Thymus (tissue), 11 donors: ENCODE data around the gene SFTPD. TPM values are rescaled to one million over a fixed set of nuclear protein-coding genes. Genes with fewer than 3 reads are reported as not detected.

ENCODE experiments used
- DNase-seq, 9 donors: peaks; one replicate each; pipeline ENCODE4 v3.0.0-alpha.2; 2013; ENCODE audit warnings: low spot score in 9 of 9, low read depth in 6 of 9, missing footprints in 1 of 9
- H3K27ac ChIP-seq, 2 donors: one replicate each; pipeline ENCODE4 v1.5.1; 2013; ENCODE audit warnings: control low read depth in 1 of 2, low read depth in 1 of 2, low read length in 1 of 2, mild to moderate bottlenecking in 1 of 2, moderate library complexity in 1 of 2
- H3K27me3 ChIP-seq, 2 donors: one replicate each; pipeline ENCODE4 v1.5.1; 2013; ENCODE audit warnings: low read length in 1 of 2; ENCODE audit not compliant: control insufficient read depth in 2 of 2, insufficient read depth in 1 of 2
- H3K36me3 ChIP-seq, 2 donors: one replicate each; pipeline ENCODE4 v1.5.1; 2013; ENCODE audit warnings: low read length in 1 of 2, mild to moderate bottlenecking in 1 of 2, moderate library complexity in 1 of 2; ENCODE audit not compliant: control insufficient read depth in 2 of 2, insufficient read depth in 2 of 2
- H3K4me1 ChIP-seq, 2 donors: one replicate each; pipeline ENCODE4 v1.5.1; 2013; ENCODE audit warnings: low read length in 2 of 2; ENCODE audit not compliant: control insufficient read depth in 2 of 2, insufficient read depth in 2 of 2
- H3K4me3 ChIP-seq, 2 donors: one replicate each; pipeline ENCODE4 v1.5.1; 2013; ENCODE audit warnings: low read length in 2 of 2, control low read depth in 1 of 2, mild to moderate bottlenecking in 1 of 2
- H3K9me3 ChIP-seq, 2 donors: one replicate each; pipeline ENCODE4 v1.5.1; 2013; ENCODE audit warnings: low read length in 1 of 2, mild to moderate bottlenecking in 1 of 2; ENCODE audit not compliant: control insufficient read depth in 2 of 2, insufficient read depth in 1 of 2
- WGBS: extraction: QIAGEN DNeasy Blood & Tissue Kit; methylation state at CpG from one replicate; pipeline ENCODE4 v1.1.7; 2013; 5-methylcytosine and 5-hydroxymethylcytosine counted together
- polyA plus RNA-seq: library from polyadenylated mRNA; stranded (reverse); fragments of 200-250 nt; gene quantifications from one replicate; pipeline ENCODE4 v1.2.3, GENCODE V29; 2013
- total RNA-seq: library from RNA; stranded (reverse); fragments of 120-200 nt; gene quantifications from one replicate; pipeline ENCODE4 v1.2.4, GENCODE V29; 2013
- donor health status: healthy.

Gene SFTPD
- total and polyA plus RNA-seq, 2 donors: 0.47 to 2.6 TPM

DNA sequence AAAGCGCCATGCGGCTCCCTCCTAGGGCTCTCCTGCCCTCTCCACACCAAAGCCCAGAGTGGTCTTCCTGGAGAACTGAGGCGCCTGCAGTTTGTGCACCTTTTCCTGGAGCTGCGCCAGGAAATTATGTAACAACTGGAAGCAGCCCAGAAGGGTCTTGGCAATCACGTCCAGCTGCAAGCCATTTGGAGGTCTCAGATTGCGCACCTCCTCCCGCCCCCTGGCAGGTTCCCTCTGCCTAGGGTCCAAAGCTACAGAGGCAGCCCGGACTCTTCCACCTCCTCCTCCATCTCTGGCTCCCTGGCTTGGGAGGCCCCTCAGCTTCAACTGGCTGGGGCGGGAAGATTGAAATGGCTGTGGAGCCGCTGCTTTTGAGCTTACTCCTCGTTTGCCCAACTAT lies 34.0 kb upstream of the SFTPD start:
- no peaks in the 10 kb centered on the region for H3K36me3 ChIP-seq
- peaks cover 33 to 63% of the 10 kb centered on the region in 2 donors for H3K27me3 ChIP-seq
- no peaks in the 10 kb centered on the region for H3K9me3 ChIP-seq
- no peak overlapping the region for H3K4me3 ChIP-seq
- WGBS: 29% methylated on average over 11 of the region's 11 CpGs
- H3K27ac ChIP-seq: no peak overlapping the region
- H3K4me1 ChIP-seq: no peaks in the 10 kb centered on the region
- DNase-seq: no peak

DNA sequence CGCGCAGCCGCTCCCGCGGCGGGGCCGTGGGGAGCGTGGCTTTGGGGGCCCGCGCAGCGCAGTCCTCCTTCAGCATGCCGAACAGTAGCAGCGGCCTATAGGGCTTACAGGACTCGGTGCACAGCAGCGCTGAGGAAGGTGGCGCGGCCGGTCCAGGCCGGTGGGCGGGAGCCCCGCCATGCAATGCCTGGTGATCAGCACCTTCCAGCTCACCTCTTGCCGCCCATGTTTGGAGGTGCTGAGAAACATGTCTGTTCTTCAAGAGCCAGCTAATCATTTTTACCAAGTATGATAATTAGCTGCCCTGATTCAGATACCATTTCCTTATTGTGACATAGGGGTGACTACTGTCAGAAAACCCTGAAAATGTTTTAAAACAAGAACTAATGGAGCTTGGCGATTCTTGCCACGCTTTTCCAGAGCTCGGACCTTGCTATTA lies 33.5 kb upstream of the SFTPD start:
- H3K27ac ChIP-seq: no peak overlapping the region
- H3K9me3 ChIP-seq: no peaks in the 10 kb centered on the region
- H3K36me3 ChIP-seq: no peaks in the 10 kb centered on the region
- peaks cover 33 to 63% of the 10 kb centered on the region in 2 donors for H3K27me3 ChIP-seq
- peak overlapping the region in 1 of 2 donors; percentile 37 for H3K4me3 ChIP-seq
- 6% methylated on average over 25 of the region's 25 CpGs for WGBS
- H3K4me1 ChIP-seq: no peaks in the 10 kb centered on the region
- no peak for DNase-seq

DNA sequence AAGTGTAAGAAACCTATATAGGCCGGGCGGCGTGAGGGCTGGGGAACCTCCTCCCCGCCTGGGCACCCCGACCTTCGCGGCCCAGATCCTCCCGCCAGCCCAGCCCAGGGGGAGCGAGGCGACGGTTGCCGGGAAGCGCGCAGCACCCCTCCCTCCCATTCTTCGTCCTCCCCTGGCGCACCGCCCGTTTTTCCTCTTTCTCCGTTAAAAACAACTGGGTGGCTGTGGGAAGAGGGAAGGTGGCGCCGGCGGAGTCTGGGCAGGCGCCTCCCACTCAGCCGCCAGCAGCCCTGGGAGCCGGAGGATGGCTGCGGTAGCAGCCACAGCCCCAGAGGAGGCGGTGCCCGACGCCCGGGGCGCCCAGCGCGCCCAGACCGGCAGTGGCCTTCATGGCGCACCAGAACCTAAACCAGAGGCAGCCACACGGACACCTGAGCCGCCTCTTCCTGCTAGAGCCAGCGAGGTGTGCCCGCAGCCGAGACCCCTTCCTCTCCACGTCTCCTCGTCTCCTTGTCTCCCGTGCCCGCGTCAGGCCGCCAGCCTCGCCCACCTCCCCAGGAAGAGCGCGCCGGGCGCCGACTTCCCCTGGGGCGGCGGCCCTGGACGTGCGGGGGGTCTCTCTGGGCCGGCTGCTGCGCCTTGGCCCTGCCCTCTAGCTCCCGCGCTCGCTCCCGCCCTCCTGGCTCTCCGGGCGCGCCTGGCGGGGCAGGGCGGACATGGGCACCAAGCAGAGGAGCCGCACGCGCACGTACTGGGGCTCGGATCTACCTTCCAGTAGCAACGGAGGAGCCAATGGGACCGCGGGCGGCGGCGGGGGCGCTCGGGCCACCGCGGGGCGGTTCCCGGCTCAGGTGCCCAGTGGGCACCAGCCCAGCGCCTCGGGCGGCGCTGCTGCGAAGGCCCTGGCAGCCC lies 32.8 kb upstream of the SFTPD start:
- 1% methylated on average over 89 of the region's 89 CpGs for WGBS
- DNase-seq: peak in 1 of 9 donors; percentile 10
- Histone ChIP-seq H3K36me3 (no peaks in the 10 kb centered on the region), H3K27ac (peak overlapping the region in 1 of 2 donors; percentile 26), H3K4me1 (no peaks in the 10 kb centered on the region), H3K9me3 (no peaks in the 10 kb centered on the region), H3K4me3 (peak overlapping the region; percentile 4 to 37), H3K27me3 (peaks cover 33 to 63% of the 10 kb centered on the region in 2 donors)

DNA sequence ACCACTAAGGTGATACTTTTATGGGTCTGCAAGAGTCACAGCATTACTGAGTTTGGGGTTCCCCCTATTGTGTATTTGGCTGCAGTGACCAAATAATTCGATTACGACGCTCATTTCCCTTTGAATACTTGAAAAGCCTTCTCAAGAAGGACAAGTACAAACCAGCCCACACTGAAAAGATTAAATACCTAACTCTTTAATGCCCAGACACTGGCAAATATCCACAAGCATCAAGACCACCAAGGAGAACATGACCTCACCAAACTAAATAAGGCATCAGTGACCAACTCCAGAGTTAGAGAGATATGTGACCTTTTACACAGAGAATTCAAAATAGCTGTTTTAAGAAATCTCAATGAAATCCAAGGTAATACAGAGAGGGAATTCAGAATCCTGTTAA lies 31.8 kb upstream of the SFTPD start:
- no peak overlapping the region for H3K4me3 ChIP-seq
- no peaks in the 10 kb centered on the region for H3K36me3 ChIP-seq
- peaks cover 33 to 59% of the 10 kb centered on the region in 2 donors for H3K27me3 ChIP-seq
- no peak overlapping the region for H3K27ac ChIP-seq
- DNase-seq: no peak
- no peaks in the 10 kb centered on the region for H3K9me3 ChIP-seq
- H3K4me1 ChIP-seq: no peaks in the 10 kb centered on the region
- 86% methylated on average over 3 of the region's 3 CpGs for WGBS

DNA sequence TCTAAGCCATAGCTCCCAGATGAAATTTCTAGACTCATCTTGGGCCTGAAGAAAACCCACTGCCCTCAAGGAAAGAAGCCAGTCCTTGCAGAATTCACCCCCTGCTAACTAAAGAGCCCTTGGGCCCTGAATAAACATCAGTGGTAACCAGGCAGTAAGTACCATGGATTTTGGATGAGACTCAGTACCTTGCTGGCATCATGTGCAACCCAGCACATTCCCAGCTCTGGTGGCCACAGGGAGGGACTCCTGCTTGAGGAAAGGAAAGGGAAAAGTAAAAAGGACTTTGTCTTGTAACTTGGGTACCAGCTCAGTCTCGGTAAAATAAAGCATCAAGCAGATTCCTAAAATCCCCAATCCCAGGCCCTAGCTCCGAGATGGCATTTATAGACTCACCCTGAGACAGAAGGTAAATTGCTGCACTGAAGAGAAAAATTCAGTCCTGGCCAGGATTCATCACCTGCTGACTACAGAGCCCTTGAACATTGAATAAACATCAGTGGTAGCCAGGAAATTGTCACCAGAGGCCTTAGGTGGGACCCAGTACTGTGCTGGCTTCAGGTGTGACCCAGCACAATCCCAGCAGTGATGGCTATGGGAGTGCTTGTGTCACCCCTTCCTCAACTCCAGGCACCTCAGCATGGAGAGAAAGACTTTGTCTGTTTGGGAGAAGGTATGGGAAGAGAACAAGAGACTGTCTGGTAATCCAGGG lies 31.2 kb upstream of the SFTPD start:
- 94% methylated on average over 2 of the region's 2 CpGs for WGBS
- H3K27ac ChIP-seq: no peak overlapping the region

DNA sequence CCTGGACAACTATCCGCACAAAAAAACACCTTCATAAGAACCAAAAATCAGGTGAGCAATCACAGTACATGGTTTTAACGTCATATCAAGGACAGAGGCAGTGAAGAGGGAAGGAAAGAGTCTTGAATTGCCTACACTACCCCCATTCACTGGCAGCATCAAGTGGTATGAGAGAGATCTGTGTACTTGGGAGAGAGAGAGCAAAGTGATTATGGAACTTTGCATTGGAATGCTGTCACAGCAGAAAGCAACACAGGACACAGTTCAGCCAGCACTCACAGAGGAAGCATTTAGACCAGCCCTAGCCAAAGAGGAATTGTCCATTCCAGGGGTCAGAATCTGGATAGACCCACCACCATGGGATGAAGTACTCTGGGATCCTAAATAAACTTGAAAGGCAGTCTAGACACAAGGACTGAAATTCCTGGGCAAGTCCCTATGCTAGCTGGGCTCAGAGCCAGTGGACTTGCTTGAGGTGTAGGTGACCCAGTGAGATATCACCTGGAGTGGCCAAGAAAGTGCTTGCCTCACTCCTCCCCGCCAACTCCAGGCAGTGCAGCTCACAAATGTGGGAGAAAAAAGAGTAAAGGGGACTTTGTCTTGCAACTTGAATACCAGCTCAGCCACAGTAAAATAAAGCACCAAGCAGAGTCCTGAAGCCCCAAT lies 30.5 kb upstream of the SFTPD start:
- peaks cover 33 to 51% of the 10 kb centered on the region in 2 donors for H3K27me3 ChIP-seq
- no peak overlapping the region for H3K4me3 ChIP-seq
- no peaks in the 10 kb centered on the region for H3K9me3 ChIP-seq
- WGBS: 75% methylated on average over 3 of the region's 3 CpGs
- no peak for DNase-seq
- H3K36me3 ChIP-seq: no peaks in the 10 kb centered on the region
- H3K4me1 ChIP-seq: no peaks in the 10 kb centered on the region
- H3K27ac ChIP-seq: no peak overlapping the region

More for the DNA sequence above, 31.2 kb upstream of the SFTPD start:
- Histone ChIP-seq H3K4me1 (no peaks in the 10 kb centered on the region), H3K9me3 (no peaks in the 10 kb centered on the region), H3K36me3 (no peaks in the 10 kb centered on the region), H3K4me3 (no peak overlapping the region), H3K27me3 (peaks cover 33 to 55% of the 10 kb centered on the region in 2 donors)
- no peak for DNase-seq

DNA sequence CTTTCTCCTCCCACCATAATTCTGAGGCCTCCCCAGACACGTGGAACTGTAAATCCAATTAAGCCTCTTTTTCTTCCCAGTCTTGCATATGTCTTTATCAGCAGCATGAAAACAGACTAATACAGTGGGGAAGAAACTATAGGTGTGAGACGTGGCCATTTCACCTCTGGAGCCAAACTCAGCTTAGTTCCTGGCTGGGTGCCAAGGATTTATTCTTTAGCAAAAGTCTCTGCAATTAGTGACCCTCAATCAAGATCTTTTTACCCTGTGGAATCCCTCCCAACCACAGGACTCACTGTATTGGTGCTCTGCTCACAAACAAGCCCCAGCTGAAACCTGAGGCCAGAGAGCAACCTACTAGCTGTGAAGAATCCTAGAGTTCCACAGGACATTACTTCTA lies 28.1 kb upstream of the SFTPD start:
- H3K9me3 ChIP-seq: no peaks in the 10 kb centered on the region
- 92% methylated on average over 2 of the region's 2 CpGs for WGBS

DNA sequence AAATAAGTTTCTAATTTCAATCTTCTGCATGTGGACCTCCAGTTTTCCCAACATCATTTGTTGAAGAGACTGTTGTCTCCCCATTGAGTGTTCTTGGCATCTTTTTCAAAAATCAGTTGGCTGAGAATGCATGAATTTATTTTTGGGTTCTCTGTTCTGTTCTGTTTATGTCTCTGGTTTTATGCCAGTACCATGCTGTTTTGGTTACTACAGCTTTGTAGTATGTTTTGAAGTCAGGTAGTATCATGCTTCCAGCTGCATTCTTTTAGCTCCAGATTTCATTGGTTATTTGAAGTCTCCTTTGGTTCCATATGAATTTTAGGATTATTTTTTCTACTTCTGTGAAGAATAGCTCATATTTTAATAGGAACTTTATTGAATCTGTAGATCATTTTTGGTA lies 21.2 kb upstream of the SFTPD start:
- no peaks in the 10 kb centered on the region for H3K36me3 ChIP-seq
- no peaks in the 10 kb centered on the region for H3K4me1 ChIP-seq
- no peak overlapping the region for H3K27ac ChIP-seq
- H3K9me3 ChIP-seq: no peaks in the 10 kb centered on the region
- no peak overlapping the region for H3K4me3 ChIP-seq
- H3K27me3 ChIP-seq: no peaks in the 10 kb centered on the region
- no peak for DNase-seq

More for the DNA sequence above, 28.1 kb upstream of the SFTPD start:
- H3K27me3 ChIP-seq: peaks cover 15 to 28% of the 10 kb centered on the region in 2 donors
- no peak overlapping the region for H3K4me3 ChIP-seq
- DNase-seq: no peak
- H3K27ac ChIP-seq: no peak overlapping the region
- H3K4me1 ChIP-seq: no peaks in the 10 kb centered on the region
- H3K36me3 ChIP-seq: no peaks in the 10 kb centered on the region
